Measurements from ENCODE around the gene CACNG4.

DNA sequence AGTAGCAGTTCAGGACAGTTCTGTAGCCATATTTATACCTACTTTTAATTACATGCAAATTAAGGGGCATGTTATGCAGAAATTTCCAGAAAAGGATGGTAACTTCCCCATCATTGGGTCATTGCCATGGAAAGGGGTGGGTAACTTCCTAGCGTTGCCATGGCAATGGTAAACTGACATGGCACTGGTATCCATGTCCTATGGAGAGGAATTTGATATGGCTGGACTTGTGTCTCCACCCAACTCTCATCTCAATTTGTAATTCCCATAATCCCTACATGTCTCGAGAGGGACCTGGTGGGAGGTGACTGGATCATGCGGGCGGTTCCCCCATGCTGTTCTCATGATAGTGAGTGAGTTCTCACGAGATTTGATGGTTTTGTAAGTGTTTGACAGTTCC is 35.6 kb upstream of the CACNG4 start:
- TF ChIP-seq, protein P1, sequence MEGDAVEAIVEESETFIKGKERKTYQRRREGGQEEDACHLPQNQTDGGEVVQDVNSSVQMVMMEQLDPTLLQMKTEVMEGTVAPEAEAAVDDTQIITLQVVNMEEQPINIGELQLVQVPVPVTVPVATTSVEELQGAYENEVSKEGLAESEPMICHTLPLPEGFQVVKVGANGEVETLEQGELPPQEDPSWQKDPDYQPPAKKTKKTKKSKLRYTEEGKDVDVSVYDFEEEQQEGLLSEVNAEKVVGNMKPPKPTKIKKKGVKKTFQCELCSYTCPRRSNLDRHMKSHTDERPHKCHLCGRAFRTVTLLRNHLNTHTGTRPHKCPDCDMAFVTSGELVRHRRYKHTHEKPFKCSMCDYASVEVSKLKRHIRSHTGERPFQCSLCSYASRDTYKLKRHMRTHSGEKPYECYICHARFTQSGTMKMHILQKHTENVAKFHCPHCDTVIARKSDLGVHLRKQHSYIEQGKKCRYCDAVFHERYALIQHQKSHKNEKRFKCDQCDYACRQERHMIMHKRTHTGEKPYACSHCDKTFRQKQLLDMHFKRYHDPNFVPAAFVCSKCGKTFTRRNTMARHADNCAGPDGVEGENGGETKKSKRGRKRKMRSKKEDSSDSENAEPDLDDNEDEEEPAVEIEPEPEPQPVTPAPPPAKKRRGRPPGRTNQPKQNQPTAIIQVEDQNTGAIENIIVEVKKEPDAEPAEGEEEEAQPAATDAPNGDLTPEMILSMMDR (conservative IDR thresholded peaks at IDR 0.05; ENCODE audit: low read length), result no peak
- no peak for TF ChIP-seq EZH2phosphoT487 (IDR thresholded peaks at IDR 0.05; ENCODE audit: borderline replicate concordance)
